Activated CD8-positive, alpha-beta memory T cell treated with anti-CD3 and anti-CD28 coated beads, Interleukin-2, amount 50 U/mL, for 24 hours (primary cell): ENCODE results near the gene NAALADL2.
"Not testable (repeated sequence)": the region's sequence is repeated elsewhere in the genome, so short reads cannot be mapped to it uniquely, and the experiment has no call there.

Experiments used
- DNase-seq: peaks from one replicate; pipeline ENCODE4 v3.0.0-alpha.2; 2020; ENCODE audit errors: extremely low read depth

The NAALADL2 gene

GRCh38 chr3:175479800-175480199, 620.7 kb downstream of the NAALADL2 start:
- DNase-seq, result no peak

GRCh38 chr3:175484666-175485065, 625.5 kb downstream of the NAALADL2 start:
- no peak for DNase-seq

- DNase-seq, result no peak
These were observed 626.3 kb downstream of the NAALADL2 start for GRCh38 chr3:175485436-175485835.

- DNase-seq, result no peak
These were observed 627.1 kb downstream of the NAALADL2 start for GRCh38 chr3:175486255-175486654.

GRCh38 chr3:175489406-175489805, 630.3 kb downstream of the NAALADL2 start:
- DNase-seq, result no peak

GRCh38 chr3:175493301-175493700, 634.2 kb downstream of the NAALADL2 start:
- no peak for DNase-seq

- no peak for DNase-seq
These were observed 636.2 kb downstream of the NAALADL2 start for GRCh38 chr3:175495331-175495730.

- DNase-seq, result no peak
These were observed 643.0 kb downstream of the NAALADL2 start for GRCh38 chr3:175502155-175502554.

GRCh38 chr3:175511219-175511785, 652.2 kb downstream of the NAALADL2 start:
- DNase-seq, result no peak

GRCh38 chr3:175512700-175513099, 653.6 kb downstream of the NAALADL2 start:
- DNase-seq, result no peak

GRCh38 chr3:175518459-175518858, 659.3 kb downstream of the NAALADL2 start:
- DNase-seq, result no peak

- DNase-seq, result no peak
These were observed 662.3 kb downstream of the NAALADL2 start for GRCh38 chr3:175521406-175521805.

- no peak for DNase-seq
These were observed 667.1 kb downstream of the NAALADL2 start for GRCh38 chr3:175526191-175526590.

GRCh38 chr3:175526609-175527280, 667.6 kb downstream of the NAALADL2 start:
- DNase-seq, result no peak

GRCh38 chr3:175528693-175529092, 669.6 kb downstream of the NAALADL2 start:
- not testable (repeated sequence) for DNase-seq

GRCh38 chr3:175535351-175535750, 676.2 kb downstream of the NAALADL2 start:
- no peak for DNase-seq

- no peak for DNase-seq
These were observed 687.0 kb downstream of the NAALADL2 start for GRCh38 chr3:175546115-175546514.

- no peak for DNase-seq
These were observed 693.8 kb downstream of the NAALADL2 start for GRCh38 chr3:175552929-175553328.

- DNase-seq, result no peak
These were observed 695.7 kb downstream of the NAALADL2 start for GRCh38 chr3:175554801-175555200.

- no peak for DNase-seq
These were observed 699.1 kb downstream of the NAALADL2 start for GRCh38 chr3:175558261-175558660.

- no peak for DNase-seq
These were observed 705.2 kb downstream of the NAALADL2 start for GRCh38 chr3:175564363-175564762.

GRCh38 chr3:175571096-175571495, 712.0 kb downstream of the NAALADL2 start:
- DNase-seq, result no peak

GRCh38 chr3:175573226-175573625, 714.1 kb downstream of the NAALADL2 start:
- no peak for DNase-seq

GRCh38 chr3:175580318-175580717, 721.2 kb downstream of the NAALADL2 start:
- DNase-seq, result no peak
